ENCODE measurements around the gene TBX2. TPM values are rescaled to one million over a fixed set of nuclear protein-coding genes. Genes with fewer than 3 reads are reported as not detected.
A peak's percentile ranks its signal among the peaks of the same experiment; 100 is the strongest.

Gene TBX2
- polyA plus RNA-seq, 2 donors, result 5.6 to 6.2 TPM

GRCh38 chr17:61404913-61405685, 5.5 kb downstream of the TBX2 start:
- Histone ChIP-seq H3K4me3 (ENCODE audit: low read depth in 1 of 2, low read length in 2 of 2) (peak overlapping the region; percentile 14 to 18), H3K27me3 (ENCODE audit: control insufficient read depth in 1 of 2, insufficient read depth in 2 of 2, low read length in 2 of 2) (peaks cover 0 to 26% of the 10 kb centered on the region in 2 donors), H3K27ac (ENCODE audit: low read depth in 2 of 2, low read length in 1 of 2) (peak overlapping the region; percentile 24 to 61), H3K36me3 (ENCODE audit: control insufficient read depth in 2 of 2, insufficient read depth in 2 of 2, low read length in 1 of 2) (no peaks in the 10 kb centered on the region), H3K9me3 (ENCODE audit: control insufficient read depth in 2 of 2, insufficient read depth in 1 of 2, low read depth in 1 of 2, low read length in 1 of 2) (peaks cover 0 to 3% of the 10 kb centered on the region in 2 donors), H3K4me1 (ENCODE audit: control insufficient read depth in 2 of 2, insufficient read depth in 2 of 2, low read length in 1 of 2) (peaks cover 12 to 15% of the 10 kb centered on the region in 2 donors)
- WGBS, 2 donors, result 22 to 41% methylated on average over 64 to 71 of the region's 71 CpGs

DNA sequence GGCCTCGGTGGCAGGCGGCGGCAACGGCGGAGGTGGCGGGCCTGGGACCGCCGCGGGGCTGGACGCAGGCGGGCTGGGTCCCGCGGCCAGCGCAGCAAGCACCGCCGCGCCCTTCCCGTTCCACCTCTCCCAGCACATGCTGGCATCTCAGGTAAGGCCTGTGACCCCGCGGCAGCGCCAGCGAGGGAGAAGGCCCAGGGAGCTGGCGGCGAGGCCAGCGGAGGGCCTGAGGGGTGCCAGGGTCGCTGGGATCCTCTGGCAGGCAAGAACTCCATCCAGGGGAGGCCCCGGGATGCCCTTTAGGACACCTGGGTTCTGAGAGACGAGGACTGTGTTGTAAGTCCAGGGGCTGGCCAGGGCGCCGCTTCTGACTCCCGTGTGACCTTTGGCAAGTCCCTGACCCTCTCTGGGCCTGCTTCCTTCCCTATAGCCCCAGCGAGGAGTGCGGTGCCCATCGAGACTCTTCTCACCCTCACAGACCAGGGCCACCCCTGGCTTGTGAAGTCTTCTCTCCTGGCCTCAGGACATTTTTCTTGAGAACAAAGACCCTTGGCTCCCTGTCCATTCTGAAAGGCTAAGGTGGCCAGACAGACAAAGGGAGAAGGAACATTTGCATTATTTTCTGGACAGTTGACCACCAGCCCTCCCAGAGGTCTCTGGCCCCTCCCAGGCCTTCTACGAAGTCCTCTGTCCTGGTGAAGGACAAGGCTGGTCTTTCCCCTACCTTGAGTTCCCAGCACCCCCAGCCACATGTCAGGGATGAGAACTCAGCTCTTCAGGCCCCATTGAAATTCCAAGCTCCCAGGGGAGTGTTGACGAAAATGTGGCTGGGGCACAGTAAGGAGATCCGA, 6.3 kb downstream of the TBX2 start:
- H3K4me1 ChIP-seq (ENCODE audit: control insufficient read depth in 2 of 2, insufficient read depth in 2 of 2, low read length in 1 of 2), result peaks cover 11 to 12% of the 10 kb centered on the region in 2 donors
- 57 to 61% methylated on average over 37 of the region's 37 CpGs for WGBS, 2 donors
- peaks cover 0 to 19% of the 10 kb centered on the region in 2 donors for H3K27me3 ChIP-seq (ENCODE audit: control insufficient read depth in 1 of 2, insufficient read depth in 2 of 2, low read length in 2 of 2)
- peak overlapping the region in 1 of 2 donors; percentile 61 for H3K27ac ChIP-seq (ENCODE audit: low read depth in 2 of 2, low read length in 1 of 2)
- H3K4me3 ChIP-seq (ENCODE audit: low read depth in 1 of 2, low read length in 2 of 2), result peak overlapping the region in 1 of 2 donors; percentile 12
- peaks cover 0 to under 1% of the 10 kb centered on the region in 2 donors for H3K9me3 ChIP-seq (ENCODE audit: control insufficient read depth in 2 of 2, insufficient read depth in 1 of 2, low read depth in 1 of 2, low read length in 1 of 2)
- H3K36me3 ChIP-seq (ENCODE audit: control insufficient read depth in 2 of 2, insufficient read depth in 2 of 2, low read length in 1 of 2), result no peaks in the 10 kb centered on the region

GRCh38 chr17:61406537-61406845, 6.8 kb downstream of the TBX2 start:
- H3K27me3 ChIP-seq (ENCODE audit: control insufficient read depth in 1 of 2, insufficient read depth in 2 of 2, low read length in 2 of 2), result peaks cover 0 to 19% of the 10 kb centered on the region in 2 donors
- 50 to 64% methylated on average over 1 of the region's 1 CpG for WGBS, 2 donors
- no peaks in the 10 kb centered on the region for H3K9me3 ChIP-seq (ENCODE audit: control insufficient read depth in 2 of 2, insufficient read depth in 1 of 2, low read depth in 1 of 2, low read length in 1 of 2)
- H3K4me3 ChIP-seq (ENCODE audit: low read depth in 1 of 2, low read length in 2 of 2), result no peak overlapping the region
- no peaks in the 10 kb centered on the region for H3K36me3 ChIP-seq (ENCODE audit: control insufficient read depth in 2 of 2, insufficient read depth in 2 of 2, low read length in 1 of 2)
- H3K27ac ChIP-seq (ENCODE audit: low read depth in 2 of 2, low read length in 1 of 2), result peak overlapping the region in 1 of 2 donors; percentile 17
- H3K4me1 ChIP-seq (ENCODE audit: control insufficient read depth in 2 of 2, insufficient read depth in 2 of 2, low read length in 1 of 2), result peaks cover 10 to 14% of the 10 kb centered on the region in 2 donors

DNA sequence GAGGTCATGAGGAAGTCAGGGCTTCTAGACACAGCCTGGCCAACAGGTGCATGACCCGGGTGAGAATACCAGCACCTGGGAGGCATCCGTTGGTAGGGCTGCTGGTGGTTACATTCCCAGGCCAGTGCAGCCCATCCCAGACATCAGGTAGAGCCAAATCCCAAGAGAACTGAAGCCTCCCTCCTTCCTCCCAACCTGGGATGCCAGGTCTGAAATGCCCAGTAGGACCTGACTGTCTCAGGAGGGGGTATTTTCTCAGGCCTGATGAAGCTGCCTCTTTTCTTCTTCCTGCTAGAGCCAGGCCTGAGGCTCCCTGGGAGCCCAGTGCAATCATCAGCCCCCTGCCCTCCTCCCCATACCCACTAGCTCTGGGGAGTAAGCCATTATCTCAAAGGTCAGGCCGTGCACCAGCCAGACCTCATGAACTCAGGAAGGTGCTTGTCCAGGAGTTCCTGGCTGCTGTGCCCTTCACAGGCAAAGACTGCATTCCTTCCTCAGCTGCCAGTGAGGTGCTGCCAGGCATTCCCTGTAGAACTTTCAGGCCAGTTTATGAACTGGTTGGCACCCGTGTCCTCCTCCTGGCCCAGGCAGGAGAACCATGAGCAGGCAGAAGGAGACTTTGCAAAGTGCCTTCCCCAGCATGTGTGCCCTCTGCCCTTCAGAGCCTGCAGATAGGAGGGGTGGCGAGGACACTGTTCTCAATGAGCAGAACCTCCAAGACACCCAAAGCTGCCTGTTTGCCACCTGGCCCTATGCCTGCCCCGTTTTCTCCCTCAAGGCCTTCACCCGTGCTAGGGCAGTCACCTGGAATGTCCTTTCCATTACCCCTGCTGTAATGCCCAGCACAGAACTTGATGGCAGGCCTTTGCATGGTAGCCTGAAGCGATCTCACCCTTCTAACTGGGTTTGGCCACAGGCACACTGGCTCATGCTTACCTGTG, 7.6 kb downstream of the TBX2 start:
- Histone ChIP-seq H3K27me3 (ENCODE audit: control insufficient read depth in 1 of 2, insufficient read depth in 2 of 2, low read length in 2 of 2) (peaks cover 0 to 16% of the 10 kb centered on the region in 2 donors), H3K27ac (ENCODE audit: low read depth in 2 of 2, low read length in 1 of 2) (peak overlapping the region; percentile 25 to 28), H3K36me3 (ENCODE audit: control insufficient read depth in 2 of 2, insufficient read depth in 2 of 2, low read length in 1 of 2) (no peaks in the 10 kb centered on the region), H3K4me3 (ENCODE audit: low read depth in 1 of 2, low read length in 2 of 2) (no peak overlapping the region), H3K4me1 (ENCODE audit: control insufficient read depth in 2 of 2, insufficient read depth in 2 of 2, low read length in 1 of 2) (peaks cover 10 to 14% of the 10 kb centered on the region in 2 donors), H3K9me3 (ENCODE audit: control insufficient read depth in 2 of 2, insufficient read depth in 1 of 2, low read depth in 1 of 2, low read length in 1 of 2) (no peaks in the 10 kb centered on the region)
- whole genome bisulfite sequencing, 2 donors, result 52 to 63% methylated on average over 8 of the region's 8 CpGs

- Histone ChIP-seq H3K9me3 (ENCODE audit: control insufficient read depth in 2 of 2, insufficient read depth in 1 of 2, low read depth in 1 of 2, low read length in 1 of 2) (no peaks in the 10 kb centered on the region), H3K36me3 (ENCODE audit: control insufficient read depth in 2 of 2, insufficient read depth in 2 of 2, low read length in 1 of 2) (no peaks in the 10 kb centered on the region), H3K27me3 (ENCODE audit: control insufficient read depth in 1 of 2, insufficient read depth in 2 of 2, low read length in 2 of 2) (peaks cover 0 to 14% of the 10 kb centered on the region in 2 donors), H3K4me3 (ENCODE audit: low read depth in 1 of 2, low read length in 2 of 2) (no peak overlapping the region), H3K27ac (ENCODE audit: low read depth in 2 of 2, low read length in 1 of 2) (peak overlapping the region; percentile 4 to 11), H3K4me1 (ENCODE audit: control insufficient read depth in 2 of 2, insufficient read depth in 2 of 2, low read length in 1 of 2) (peaks cover 10 to 14% of the 10 kb centered on the region in 2 donors)
- 50 to 60% methylated on average over 41 of the region's 41 CpGs for WGBS, 2 donors
These were observed 8.8 kb downstream of the TBX2 start for GRCh38 chr17:61408151-61409041.

GRCh38 chr17:61409301-61410112, 9.9 kb downstream of the TBX2 start:
- peaks cover under 1 to 4% of the 10 kb centered on the region in 2 donors for H3K4me1 ChIP-seq (ENCODE audit: control insufficient read depth in 2 of 2, insufficient read depth in 2 of 2, low read length in 1 of 2)
- peak overlapping the region; percentile 86 for H3K27ac ChIP-seq (ENCODE audit: low read depth in 2 of 2, low read length in 1 of 2)
- peaks cover 0 to 7% of the 10 kb centered on the region in 2 donors for H3K27me3 ChIP-seq (ENCODE audit: control insufficient read depth in 1 of 2, insufficient read depth in 2 of 2, low read length in 2 of 2)
- no peaks in the 10 kb centered on the region for H3K36me3 ChIP-seq (ENCODE audit: control insufficient read depth in 2 of 2, insufficient read depth in 2 of 2, low read length in 1 of 2)
- peak overlapping the region; percentile 49 to 63 for H3K4me3 ChIP-seq (ENCODE audit: low read depth in 1 of 2, low read length in 2 of 2)
- 1% methylated on average over 64 to 73 of the region's 73 CpGs for WGBS, 2 donors
- no peaks in the 10 kb centered on the region for H3K9me3 ChIP-seq (ENCODE audit: control insufficient read depth in 2 of 2, insufficient read depth in 1 of 2, low read depth in 1 of 2, low read length in 1 of 2)

GRCh38 chr17:61410141-61411010, 10.7 kb downstream of the TBX2 start:
- Histone ChIP-seq H3K27me3 (ENCODE audit: control insufficient read depth in 1 of 2, insufficient read depth in 2 of 2, low read length in 2 of 2) (peaks cover 0 to 5% of the 10 kb centered on the region in 2 donors), H3K4me1 (ENCODE audit: control insufficient read depth in 2 of 2, insufficient read depth in 2 of 2, low read length in 1 of 2) (peaks cover 0 to 3% of the 10 kb centered on the region in 2 donors), H3K4me3 (ENCODE audit: low read depth in 1 of 2, low read length in 2 of 2) (peak overlapping the region; percentile 28 to 50), H3K27ac (ENCODE audit: low read depth in 2 of 2, low read length in 1 of 2) (peak overlapping the region; percentile 86), H3K9me3 (ENCODE audit: control insufficient read depth in 2 of 2, insufficient read depth in 1 of 2, low read depth in 1 of 2, low read length in 1 of 2) (no peaks in the 10 kb centered on the region), H3K36me3 (ENCODE audit: control insufficient read depth in 2 of 2, insufficient read depth in 2 of 2, low read length in 1 of 2) (no peaks in the 10 kb centered on the region)
- whole genome bisulfite sequencing, 2 donors, result 11 to 25% methylated on average over 48 of the region's 48 CpGs

Data from esophagus (tissue), 2 donors.